H1 (cell line): ENCODE measurements around the gene CCNJ. TPM values are rescaled to one million over a fixed set of nuclear protein-coding genes. Genes with fewer than 3 reads are reported as not detected.

Source experiments
- CTCF ChIA-PET: fragments of 300-600 bp; sonication (Branson Sonifier 250); formaldehyde crosslinking; loops from one replicate; lab custom pipeline; 2021; ENCODE audit not compliant: partially characterized antibody; lab: Charles Lee
- POLR2A ChIA-PET: fragments of 300-600 bp; sonication (Branson Sonifier 250); formaldehyde crosslinking; loops from one replicate; lab custom pipeline; 2021; ENCODE audit warnings: inconsistent platforms; ENCODE audit not compliant: partially characterized antibody; lab: Charles Lee
- DNase-seq, 2 experiments: peaks; one replicate each; pipeline versions ENCODE4 v3.0.0 to v3.0.0-alpha.2; 2010 to 2022; ENCODE audit warnings: low spot score in 2 of 2, low read depth in 1 of 2, mixed read lengths in 1 of 2
- FAIRE-seq: peaks from 2 replicates; lab custom pipeline; 2011; peaks lifted over from hg19 to GRCh38; lab: Jason Lieb, UNC
- H2AFZ ChIP-seq: 2 replicates; pipeline ENCODE4 v1.8.1; 2012; ENCODE audit warnings: low read length, inconsistent platforms
- H2AK5ac ChIP-seq: 2 replicates; pipeline ENCODE4 v1.6.1; 2013; ENCODE audit warnings: low read depth, low read length
- H2BK120ac ChIP-seq: replicated peaks from 2 replicates; pipeline ENCODE3; 2013; ENCODE audit warnings: low read depth, low read length, inconsistent platforms
- H2BK12ac ChIP-seq: 2 replicates; pipeline ENCODE4 v1.6.1; 2013; ENCODE audit warnings: low read depth, low read length
- H2BK15ac ChIP-seq: 2 replicates; pipeline ENCODE4 v1.6.1; 2013; ENCODE audit warnings: low read length
- H2BK20ac ChIP-seq: 2 replicates; pipeline ENCODE4 v1.6.1; 2013; ENCODE audit warnings: low read length
- H2BK5ac ChIP-seq: 2 replicates; pipeline ENCODE4 v1.6.1; 2013; ENCODE audit warnings: low read depth, low read length
- H3K14ac ChIP-seq: 2 replicates; pipeline ENCODE4 v1.6.1; 2013; ENCODE audit warnings: inconsistent platforms; ENCODE audit not compliant: insufficient read length
- H3K18ac ChIP-seq: 2 replicates; pipeline ENCODE4 v1.6.1; 2013; ENCODE audit warnings: low read length; ENCODE audit errors: extremely low read depth
- H3K23ac ChIP-seq: 2 replicates; pipeline ENCODE4 v1.6.1; 2013; ENCODE audit warnings: inconsistent platforms; ENCODE audit not compliant: insufficient read length
- H3K23me2 ChIP-seq: 2 replicates; pipeline ENCODE4 v1.6.1; 2013; ENCODE audit warnings: low read depth, low read length
- H3K27ac ChIP-seq: 2 replicates; pipeline ENCODE4 v1.6.1; 2011; ENCODE audit warnings: low read depth, low read length, inconsistent platforms
- H3K27me3 ChIP-seq, 4 experiments: replicated peaks in 1 of 4; 1 replicate in 1 of 4; 2 replicates in 3 of 4; pipeline versions ENCODE4 v1.6.1 to v1.8.1; 2011 to 2013; ENCODE audit warnings: low read length in 3 of 4, mild to moderate bottlenecking in 3 of 4, inconsistent platforms in 2 of 4, mixed read lengths in 2 of 4, moderate library complexity in 1 of 4; ENCODE audit not compliant: control insufficient read depth in 3 of 4, insufficient read depth in 3 of 4; ENCODE audit errors: extremely low read depth in 1 of 4
- H3K36me3 ChIP-seq, 4 experiments: 2 replicates each; pipeline versions ENCODE4 v1.6.1 to v1.8.1; 2011 to 2013; ENCODE audit warnings: mild to moderate bottlenecking in 4 of 4, low read length in 3 of 4, moderate library complexity in 2 of 4, control low read depth in 1 of 4, inconsistent platforms in 1 of 4; ENCODE audit not compliant: insufficient read depth in 4 of 4, control insufficient read depth in 2 of 4
- H3K4ac ChIP-seq: replicated peaks from 2 replicates; pipeline ENCODE3; 2013; ENCODE audit warnings: low read length, low read depth, mixed read lengths, inconsistent platforms; ENCODE audit not compliant: insufficient read length
- H3K4me1 ChIP-seq, 4 experiments: replicated peaks in 1 of 4; 1 replicate in 1 of 4; 2 replicates in 3 of 4; pipeline versions ENCODE4 v1.6.1 to v1.8.1; 2011 to 2013; ENCODE audit warnings: low read length in 3 of 4, inconsistent platforms in 2 of 4, mixed read lengths in 1 of 4; ENCODE audit not compliant: insufficient read depth in 4 of 4, control insufficient read depth in 3 of 4
- H3K4me2 ChIP-seq, 2 experiments: 2 replicates each; pipeline versions ENCODE4 v1.6.1 to v1.8.1; 2011 to 2013; ENCODE audit warnings: low read depth in 2 of 2, low read length in 2 of 2, control low read depth in 1 of 2, inconsistent platforms in 1 of 2, mild to moderate bottlenecking in 1 of 2; ENCODE audit not compliant: insufficient read depth in 1 of 2
- H3K4me3 ChIP-seq, 4 experiments: fragments of 200-600, 300-600 bp in 1 of 4; sonication (generic), shearing (Covaris generic), sonication (Bioruptor Twin) in 1 of 4; 2 replicates each; pipeline versions ENCODE4 v1.5.1 to v1.8.1; 2011 to 2016; ENCODE audit warnings: low read length in 4 of 4, low read depth in 3 of 4, control low read depth in 2 of 4, inconsistent platforms in 2 of 4, mild to moderate bottlenecking in 2 of 4, mixed read lengths in 1 of 4, moderate library complexity in 1 of 4; ENCODE audit not compliant: insufficient read depth in 2 of 4; ENCODE audit errors: extremely low read depth in 1 of 4
- H3K56ac ChIP-seq: replicated peaks from 2 replicates; pipeline ENCODE3; 2013; ENCODE audit warnings: low read depth, mild to moderate bottlenecking, mixed read lengths, low read length, inconsistent platforms; ENCODE audit not compliant: insufficient read length
- H3K79me1 ChIP-seq: 2 replicates; pipeline ENCODE4 v1.6.1; 2013; ENCODE audit warnings: low read depth, low read length, control low read depth
- H3K79me2 ChIP-seq, 2 experiments: 2 replicates each; pipeline versions ENCODE4 v1.6.1 to v1.8.1; 2012 to 2013; ENCODE audit warnings: low read length in 2 of 2, mild to moderate bottlenecking in 2 of 2, inconsistent platforms in 1 of 2; ENCODE audit not compliant: insufficient read depth in 2 of 2, control insufficient read depth in 1 of 2
- H3K9ac ChIP-seq, 4 experiments: replicated peaks in 1 of 4; 1 replicate in 1 of 4; 2 replicates in 3 of 4; pipeline versions ENCODE4 v1.6.1 to v1.8.1; 2011 to 2013; ENCODE audit warnings: low read depth in 3 of 4, low read length in 3 of 4, control low read depth in 2 of 4, mild to moderate bottlenecking in 2 of 4, moderate library complexity in 2 of 4, inconsistent platforms in 1 of 4; ENCODE audit errors: extremely low read depth in 1 of 4
- H3K9me3 ChIP-seq, 2 experiments: 2 replicates each; pipeline versions ENCODE4 v1.6.1 to v1.8.1; 2012 to 2013; ENCODE audit warnings: mild to moderate bottlenecking in 2 of 2, moderate library complexity in 2 of 2, control low read depth in 1 of 2, inconsistent platforms in 1 of 2, low read depth in 1 of 2, low read length in 1 of 2, mixed read lengths in 1 of 2; ENCODE audit not compliant: insufficient read depth in 2 of 2
- H4K20me1 ChIP-seq, 2 experiments: replicated peaks in 1 of 2; 2 replicates each; pipeline versions ENCODE3 to v1.8.1; 2011 to 2013; ENCODE audit warnings: inconsistent platforms in 2 of 2, low read length in 2 of 2, mild to moderate bottlenecking in 1 of 2; ENCODE audit not compliant: insufficient read depth in 2 of 2, control insufficient read depth in 1 of 2
- H4K5ac ChIP-seq: 2 replicates; pipeline ENCODE4 v1.6.1; 2013; ENCODE audit warnings: low read length, low read depth, mixed read lengths, inconsistent platforms; ENCODE audit not compliant: insufficient read length
- H4K8ac ChIP-seq: 2 replicates; pipeline ENCODE4 v1.8.0; 2013; ENCODE audit warnings: mild to moderate bottlenecking, moderate library complexity, low read length, inconsistent platforms; ENCODE audit not compliant: insufficient read depth; ENCODE audit errors: extremely low read depth
- H4K91ac ChIP-seq: replicated peaks from 2 replicates; pipeline ENCODE3; 2013; ENCODE audit warnings: low read length, mixed read lengths, inconsistent platforms; ENCODE audit not compliant: insufficient read length
- GABPA ChIP-seq: IDR thresholded peaks from 2 replicates; pipeline ENCODE4 v1.6.1; 2011; ENCODE audit warnings: mild to moderate bottlenecking, low read length, moderate library complexity, borderline replicate concordance; ENCODE audit not compliant: insufficient read depth
- MAX ChIP-seq: IDR thresholded peaks from 2 replicates; pipeline ENCODE4 v1.6.1; 2012; ENCODE audit warnings: inconsistent platforms
- NANOG ChIP-seq: IDR thresholded peaks from 2 replicates; pipeline ENCODE4 v1.6.1; 2011; ENCODE audit warnings: low read length, low read depth, mild to moderate bottlenecking, inconsistent platforms; ENCODE audit not compliant: insufficient read depth, poor library complexity, severe bottlenecking
- PHF8 ChIP-seq: fragments of 200-600 bp; sonication (generic); conservative IDR thresholded peaks from 2 replicates; pipeline ENCODE4 v1.7.1; 2012; ENCODE audit warnings: low read depth, mild to moderate bottlenecking, inconsistent platforms, low read length, moderate library complexity
- POLR2A ChIP-seq, 2 experiments: IDR thresholded peaks; 1 replicate in 1 of 2; 2 replicates in 1 of 2; pipeline ENCODE4 v1.6.1; 2011; ENCODE audit warnings: low read depth in 2 of 2, low read length in 2 of 2, mild to moderate bottlenecking in 2 of 2; ENCODE audit errors: control extremely low read depth in 1 of 2
- RFX5 ChIP-seq: IDR thresholded peaks from 2 replicates; pipeline ENCODE4 v1.6.1; 2011; ENCODE audit warnings: low read depth, low read length, improper control_type of control experiment, borderline replicate concordance
- RNF2 ChIP-seq: fragments of 200-900, 300-1000 bp; sonication (generic); IDR thresholded peaks from 2 replicates; pipeline ENCODE4 v1.7.1; 2016; ENCODE audit warnings: borderline replicate concordance, low read depth, mild to moderate bottlenecking, antibody characterized with exemption, low read length; ENCODE audit not compliant: poor library complexity, severe bottlenecking; ENCODE audit errors: missing control alignments
- SIN3A ChIP-seq, 2 experiments: IDR thresholded peaks in 1 of 2; conservative IDR thresholded peaks in 1 of 2; 2 replicates each; pipeline ENCODE4 v1.6.1; 2011 to 2012; ENCODE audit warnings: low read length in 2 of 2, improper control_type of control experiment in 1 of 2, low read depth in 1 of 2, mild to moderate bottlenecking in 1 of 2
- SP1 ChIP-seq: IDR thresholded peaks from 2 replicates; pipeline ENCODE4 v1.6.1; 2011; ENCODE audit warnings: low read depth, low read length
- SP4 ChIP-seq: IDR thresholded peaks from 2 replicates; pipeline ENCODE4 v1.6.1; 2012; ENCODE audit warnings: low read length, inconsistent platforms
- WGBS, 2 experiments: shearing (Covaris generic) in 1 of 2; methylation state at CpG; one replicate each; pipeline versions ENCODE4 v1.1.6 to v1.1.7; 2013 to 2015; ENCODE audit warnings: low lambda C conversion rate in 2 of 2, mixed read lengths in 2 of 2, inconsistent platforms in 1 of 2, low coverage in 1 of 2, missing lambda C conversion rate in 1 of 2; ENCODE audit not compliant: insufficient replicate concordance in 2 of 2, insufficient coverage in 1 of 2, insufficient read length in 1 of 2; ENCODE audit errors: extremely low coverage in 1 of 2, missing lambda C conversion rate in 1 of 2; 5-methylcytosine and 5-hydroxymethylcytosine counted together
- polyA plus RNA-seq, 7 experiments: library from polyadenylated mRNA; depleted of rRNA in 3 of 7; stranded (reverse) in 5 of 7; unstranded in 2 of 7; fragments of >200 nt in 5 of 7; fragments of 200-250 nt in 2 of 7; gene quantifications; 1 replicate in 5 of 7; 2 replicates in 1 of 7; 4 replicates in 1 of 7; pipeline versions ENCODE4 v1.2.1 to v1.2.3, GENCODE V29; 2011 to 2013; ENCODE audit warnings: missing spikeins in 2 of 7, mixed read lengths in 2 of 7
- total RNA-seq: library from RNA; stranded (reverse); fragmentation: NEBNext Ultra II Directional; extraction: Animal tissue kit (Norgen Biotek cat#: 25700); gene quantifications from 2 replicates; pipeline ENCODE4 v1.2.1, GENCODE V29; 2021
- TF ChIP-seq, protein P1 (sequence below): IDR thresholded peaks from 2 replicates; pipeline ENCODE4 v1.6.1; 2011; ENCODE audit warnings: low read depth, mild to moderate bottlenecking, low read length; ENCODE audit not compliant: insufficient read depth
- TF ChIP-seq, protein P2 (sequence below): IDR thresholded peaks from 2 replicates; pipeline ENCODE4 v1.6.1; 2012; ENCODE audit warnings: inconsistent platforms

The CCNJ gene
- total and polyA plus RNA-seq, 2 of the 8 experiments (the other 6 are each of a cell fraction or from before 2014, with no cell fraction given), result 31.4 to 34.7 TPM

DNA sequence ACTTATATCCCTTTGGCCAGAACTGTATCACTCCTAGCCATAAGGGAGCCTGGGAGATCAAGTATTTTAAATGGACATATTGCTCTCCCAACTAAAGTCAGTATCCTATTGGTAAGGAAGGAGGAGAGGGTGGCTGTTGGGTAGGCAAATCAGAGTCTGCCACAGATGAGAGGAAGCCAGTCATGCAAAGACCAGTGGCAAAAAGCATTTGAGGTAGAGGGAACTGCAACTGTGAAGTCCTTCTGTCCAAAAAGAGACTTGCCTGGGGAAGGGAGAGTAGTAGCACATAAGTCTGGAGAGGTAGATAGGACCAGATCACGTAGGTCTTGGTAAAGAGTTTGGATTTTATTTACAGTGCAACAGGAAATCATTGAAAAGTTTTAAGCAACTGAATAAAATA lies 8.8 kb upstream of the CCNJ start:
- ChIA-PET CTCF (no interaction called here), POLR2A (no interaction called here)
- Histone ChIP-seq H3K23ac (no peak overlapping the region), H2BK20ac (no peak overlapping the region), H4K91ac (no peak overlapping the region), H2BK5ac (no peak overlapping the region), H3K9ac (no peak overlapping the region), H3K23me2 (no peaks in the 10 kb centered on the region), H3K27me3 (no peaks in the 10 kb centered on the region), H3K36me3 (no peaks in the 10 kb centered on the region), H4K5ac (no peak overlapping the region), H2BK12ac (no peak overlapping the region), H4K20me1 (no peaks in the 10 kb centered on the region), H3K4me2 (no peak overlapping the region), H3K4me1 (no peaks in the 10 kb centered on the region), H3K4ac (no peak overlapping the region), H3K9me3 (no peaks in the 10 kb centered on the region), H3K79me2 (no peaks in the 10 kb centered on the region), H2AK5ac (no peak overlapping the region), H2BK120ac (no peak overlapping the region), H3K4me3 (no peak overlapping the region), H3K27ac (no peak overlapping the region), H3K79me1 (no peaks in the 10 kb centered on the region), H2BK15ac (no peak overlapping the region), H3K56ac (no peak overlapping the region), H3K18ac (no peak overlapping the region), H2AFZ (no peak overlapping the region), H3K14ac (no peak overlapping the region), H4K8ac (no peak overlapping the region)
- no peak for DNase-seq
- 95% methylated on average over 1 of the region's 1 CpG; no CpG with 5 or more reads in 1 of the 2 experiments for WGBS, 2 experiments
- FAIRE-seq, result no peak
- no peak for TF ChIP-seq SP4
- TF ChIP-seq PHF8, result no peak
- no peak for TF ChIP-seq SIN3A (conservative IDR thresholded peaks at IDR 0.05 in 1 of 2, IDR thresholded peaks at IDR 0.05 in 1 of 2; ENCODE audit: low read depth in 1 of 2, low read length in 2 of 2)
- no peak for TF ChIP-seq RNF2
- TF ChIP-seq GABPA, result no peak
- TF ChIP-seq POLR2A (IDR thresholded peaks at IDR 0.05; ENCODE audit: control extremely low read depth in 1 of 2, low read depth in 2 of 2, low read length in 2 of 2), result no peak
- TF ChIP-seq RFX5, result no peak
- TF ChIP-seq SP1, result no peak
- TF ChIP-seq, protein P1, sequence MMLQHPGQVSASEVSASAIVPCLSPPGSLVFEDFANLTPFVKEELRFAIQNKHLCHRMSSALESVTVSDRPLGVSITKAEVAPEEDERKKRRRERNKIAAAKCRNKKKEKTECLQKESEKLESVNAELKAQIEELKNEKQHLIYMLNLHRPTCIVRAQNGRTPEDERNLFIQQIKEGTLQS, result no peak
- no peak for TF ChIP-seq MAX
- TF ChIP-seq, protein P2, sequence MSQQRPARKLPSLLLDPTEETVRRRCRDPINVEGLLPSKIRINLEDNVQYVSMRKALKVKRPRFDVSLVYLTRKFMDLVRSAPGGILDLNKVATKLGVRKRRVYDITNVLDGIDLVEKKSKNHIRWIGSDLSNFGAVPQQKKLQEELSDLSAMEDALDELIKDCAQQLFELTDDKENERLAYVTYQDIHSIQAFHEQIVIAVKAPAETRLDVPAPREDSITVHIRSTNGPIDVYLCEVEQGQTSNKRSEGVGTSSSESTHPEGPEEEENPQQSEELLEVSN, result no peak
- no peak for TF ChIP-seq NANOG
